ENCODE data around the gene AP5M1.
A peak's percentile ranks its signal among the peaks of the same experiment; 100 is the strongest.
"Not testable (repeated sequence)": the region's sequence is repeated elsewhere in the genome, so short reads cannot be mapped to it uniquely, and the experiment has no call there.

Gene AP5M1

GRCh38 chr14:57291692-57292647 lies 23.2 kb downstream of the AP5M1 start:
- DNase-seq, result no peak

DNA sequence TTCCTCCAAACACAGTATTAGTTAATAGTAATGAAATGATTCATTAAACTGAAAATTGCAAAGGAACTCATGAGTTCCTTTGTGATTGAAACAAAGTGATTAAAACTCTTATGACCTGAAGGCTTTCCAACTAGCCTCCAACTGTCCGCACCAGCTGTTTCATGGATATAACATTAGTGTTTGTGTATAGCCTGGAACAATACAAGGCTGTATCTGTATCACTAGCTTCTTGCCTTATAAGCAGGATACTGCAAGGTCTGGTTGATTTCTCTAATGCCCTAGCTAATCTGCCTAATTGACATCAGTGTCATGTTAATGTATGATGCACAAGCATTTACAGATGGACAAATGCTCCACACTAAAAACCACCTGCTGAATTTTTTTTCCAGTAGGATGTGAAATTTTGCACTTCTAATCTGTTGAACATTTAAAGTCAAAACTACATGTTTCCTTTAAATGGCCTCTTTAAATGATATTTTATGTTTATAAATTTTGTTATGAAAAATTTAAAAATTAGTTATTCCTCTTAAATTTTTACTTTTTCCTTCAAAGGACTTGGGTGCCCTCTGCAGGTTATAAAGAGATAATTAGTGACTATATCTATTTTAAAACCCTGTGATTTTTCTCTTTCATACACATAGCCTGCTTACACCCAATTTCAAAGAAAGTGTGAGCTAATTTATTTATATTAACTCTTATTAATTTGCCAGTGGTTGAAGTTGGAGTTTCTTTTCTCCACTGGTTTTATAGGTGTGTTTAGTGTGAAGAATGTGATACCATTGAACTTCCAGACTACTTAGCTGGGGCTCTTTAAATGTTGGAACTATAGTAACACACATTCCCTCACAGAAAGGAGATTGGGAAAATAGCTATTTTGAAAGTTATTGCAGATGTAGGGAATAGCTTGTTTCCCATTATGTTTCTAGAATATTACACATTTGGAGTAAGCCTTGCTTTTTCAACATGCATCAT lies 25.4 kb downstream of the AP5M1 start:
- DNase-seq, result peak; percentile 36

- no peak for DNase-seq
Measured at GRCh38 chr14:57295239-57295638, 26.5 kb downstream of the AP5M1 start.

GRCh38 chr14:57297852-57298251 lies 29.1 kb downstream of the AP5M1 start:
- DNase-seq, result no peak

DNA sequence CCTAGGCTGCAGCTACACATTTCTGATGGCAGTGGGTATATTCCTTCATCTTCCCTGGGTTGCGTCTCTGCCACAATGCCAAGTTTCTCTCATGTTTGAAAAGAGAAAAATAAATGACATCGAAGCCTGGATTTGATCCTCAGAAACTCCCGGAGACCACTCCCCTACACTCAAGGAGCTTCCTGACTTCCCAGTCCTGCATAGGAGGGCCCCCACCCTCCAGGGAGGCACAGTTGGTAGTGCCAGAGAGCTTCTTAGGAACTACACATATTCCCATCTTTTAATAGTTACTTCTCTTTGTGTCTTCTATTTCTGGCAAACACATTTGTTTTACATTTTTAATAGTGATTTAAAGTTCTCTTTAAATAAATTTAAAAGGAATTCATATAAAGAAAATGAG lies 30.7 kb downstream of the AP5M1 start:
- DNase-seq, result no peak

- DNase-seq, result no peak
Measured at GRCh38 chr14:57302883-57303282, 34.1 kb downstream of the AP5M1 start.

GRCh38 chr14:57314396-57315089 lies 45.8 kb downstream of the AP5M1 start:
- no peak for DNase-seq

- peak; percentile 63 for DNase-seq
Measured at GRCh38 chr14:57317248-57317833, 48.6 kb downstream of the AP5M1 start.

- no peak for DNase-seq
Measured at GRCh38 chr14:57319636-57320192, 50.9 kb downstream of the AP5M1 start.

DNA sequence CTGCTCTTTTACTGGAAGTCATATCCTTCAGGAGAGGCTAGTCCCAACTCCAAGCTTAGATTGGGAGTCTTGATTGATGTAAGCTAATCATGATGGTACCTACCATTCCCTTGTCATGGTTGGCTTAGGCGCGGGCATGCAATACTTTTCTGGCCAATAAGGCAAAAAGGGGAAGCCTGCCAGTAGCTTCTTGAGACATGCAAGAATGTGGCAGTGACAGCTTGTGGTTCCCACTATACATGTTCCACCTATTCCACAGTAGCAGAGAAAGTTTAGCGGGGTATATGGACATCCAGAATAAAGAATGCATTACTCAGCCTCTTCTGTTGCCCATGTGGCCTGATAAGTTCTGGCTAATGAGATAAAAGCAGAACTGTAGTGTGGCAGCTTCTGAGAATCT lies 55.0 kb downstream of the AP5M1 start:
- DNase-seq, result no peak

DNA sequence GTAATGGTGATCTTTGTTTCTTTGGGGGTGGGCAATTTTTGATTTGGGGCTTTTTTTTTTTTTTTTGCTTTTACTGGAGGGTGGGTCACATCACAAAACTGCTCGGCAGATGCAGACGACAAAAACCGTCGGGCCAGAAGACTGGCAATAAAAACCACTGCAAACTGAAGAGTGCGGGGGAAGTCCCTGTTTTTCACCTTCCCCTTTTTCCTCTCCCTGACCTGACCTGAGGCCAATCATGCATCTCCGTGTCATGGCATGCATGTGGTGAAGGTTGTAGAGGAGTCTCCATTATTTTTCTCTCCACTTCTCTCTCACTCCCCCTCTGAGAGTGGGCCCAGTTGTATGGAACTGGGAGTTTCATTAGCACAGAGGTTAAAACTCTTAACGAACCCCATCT lies 57.5 kb downstream of the AP5M1 start:
- DNase-seq, result no peak

DNA sequence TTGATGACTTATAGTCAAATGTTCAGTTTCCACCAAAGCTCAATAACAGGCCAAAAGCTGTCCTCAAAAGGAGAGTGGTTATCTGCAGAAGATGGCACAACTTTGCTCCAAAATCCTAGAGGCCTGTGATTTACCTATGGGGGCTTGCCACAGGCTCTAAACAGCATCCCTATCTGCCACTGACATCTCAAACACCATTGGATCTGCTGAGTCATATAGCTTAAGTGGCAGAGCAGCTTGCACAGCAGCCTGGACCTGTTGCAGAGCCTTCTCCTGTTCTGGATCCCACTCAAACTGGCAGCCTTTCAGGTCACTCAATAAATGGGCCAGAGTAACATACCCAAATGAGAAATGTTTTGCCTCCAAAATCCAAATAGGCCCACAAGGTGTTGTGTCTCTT lies 61.1 kb downstream of the AP5M1 start:
- no peak for DNase-seq

DNA sequence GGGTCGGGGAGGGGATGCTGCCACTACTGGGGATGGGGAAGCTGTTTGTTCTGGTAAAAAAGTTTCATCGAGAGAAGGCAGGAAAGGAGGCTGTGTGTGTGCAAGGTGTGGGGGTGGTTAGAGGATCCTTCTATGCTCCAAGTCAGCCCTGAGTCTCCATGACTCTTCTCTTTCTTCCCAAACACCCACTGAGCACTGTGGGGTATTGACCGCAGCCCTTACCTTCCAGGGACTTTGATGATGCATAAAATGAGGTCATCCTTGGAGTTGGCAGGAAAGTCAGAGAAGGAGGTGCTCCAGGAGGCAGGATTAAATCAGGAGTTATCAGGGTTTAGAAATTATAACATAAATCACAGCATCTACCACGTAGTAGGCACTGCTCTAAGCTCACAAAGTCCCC lies 63.7 kb downstream of the AP5M1 start:
- not testable (repeated sequence) for DNase-seq

DNA sequence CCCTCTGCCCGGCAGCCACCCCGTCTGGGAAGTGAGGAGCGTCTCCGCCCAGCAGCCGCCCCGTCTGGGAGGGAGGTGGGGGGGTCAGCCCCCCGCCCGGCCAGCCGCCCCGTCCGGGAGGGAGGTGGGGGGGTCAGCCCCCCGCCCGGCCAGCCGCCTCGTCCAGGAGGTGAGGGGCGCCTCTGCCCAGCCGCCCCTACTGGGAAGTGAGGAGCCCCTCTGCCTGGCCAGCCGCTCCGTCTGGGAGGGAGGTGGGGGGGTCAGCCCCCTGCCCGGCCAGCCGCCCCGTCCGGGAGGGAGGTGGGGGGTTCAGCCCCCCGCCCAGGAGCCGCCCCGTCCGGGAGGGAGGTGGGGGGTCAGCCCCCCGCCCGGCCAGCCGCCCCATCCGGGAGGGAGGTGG lies 65.0 kb downstream of the AP5M1 start:
- not testable (repeated sequence) for DNase-seq

DNA sequence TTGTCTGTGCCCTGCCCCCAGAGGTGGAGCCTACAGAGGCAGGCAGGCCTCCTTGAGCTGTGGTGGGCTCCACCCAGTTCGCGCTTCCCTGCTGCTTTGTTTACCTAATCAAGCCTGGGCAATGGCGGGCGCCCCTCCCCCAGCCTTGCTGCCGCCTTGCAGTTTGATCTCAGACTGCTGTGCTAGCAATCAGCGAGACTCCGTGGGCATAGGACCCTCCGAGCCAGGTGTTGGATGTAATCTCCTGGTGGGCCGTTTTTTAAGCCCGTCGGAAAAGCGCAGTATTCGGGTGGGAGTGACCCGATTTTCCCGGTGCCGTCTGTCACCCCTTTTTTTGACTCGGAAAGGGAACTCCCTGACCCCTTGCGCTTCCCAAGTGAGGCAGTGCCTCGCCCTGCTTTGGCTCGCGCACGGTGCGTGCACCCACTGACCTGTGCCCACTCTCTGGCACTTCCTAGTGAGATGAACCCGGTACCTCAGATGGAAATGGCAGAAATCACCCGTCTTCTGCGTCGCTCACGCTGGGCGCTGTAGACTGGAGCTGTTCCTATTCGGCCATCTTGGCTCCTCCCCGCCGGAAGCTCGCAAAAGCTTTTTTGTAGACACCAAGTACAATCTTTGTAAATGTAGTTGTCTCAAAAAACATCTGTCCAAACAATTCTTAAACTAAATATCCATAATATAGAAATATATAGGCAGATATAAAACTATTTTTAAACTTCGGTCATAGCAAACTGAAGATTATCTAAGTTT lies 75.0 kb downstream of the AP5M1 start:
- not testable (repeated sequence) for DNase-seq

GRCh38 chr14:57345106-57345505 lies 76.3 kb downstream of the AP5M1 start:
- DNase-seq, result no peak

DNA sequence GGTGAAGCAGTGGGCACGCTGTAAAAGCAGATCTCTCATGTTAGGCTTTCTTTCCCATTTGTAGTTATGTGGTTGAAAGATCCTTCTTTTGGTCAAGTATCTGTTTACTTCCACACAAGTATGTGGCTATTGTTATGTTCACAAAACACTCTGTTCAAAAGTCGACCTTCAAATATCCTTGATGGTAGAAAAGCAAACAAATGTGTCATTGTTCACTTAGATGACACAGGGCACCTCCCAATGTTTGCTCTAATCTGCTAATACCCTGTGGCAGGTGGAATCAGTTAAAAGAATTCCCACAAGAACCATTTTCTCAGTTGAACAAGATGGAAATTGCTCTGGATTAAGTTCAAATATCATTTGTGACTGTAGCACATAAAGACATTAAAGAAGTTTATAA lies 78.0 kb downstream of the AP5M1 start:
- no peak for DNase-seq

Data from HCEC 1CT (cell line).